HG03139 (cell line): ENCODE data around the gene CR1.
"Not testable (repeated sequence)": the region's sequence is repeated elsewhere in the genome, so short reads cannot be mapped to it uniquely, and the experiment has no call there.

Experiments
- ATAC-seq: cut with Tn5 transposase; IDR thresholded peaks from one replicate; pipeline ENCODE4 v1.9.1; 2021; ENCODE audit not compliant: unreplicated experiment

The CR1 gene

GRCh38 chr1:207638487-207639145 is 142.7 kb downstream of the CR1 start:
- ATAC-seq: not testable (repeated sequence)

- not testable (repeated sequence) for ATAC-seq
Observed at GRCh38 chr1:207639362-207639761, 143.4 kb downstream of the CR1 start.

- ATAC-seq: no peak
Observed at GRCh38 chr1:207644166-207644851, 148.4 kb downstream of the CR1 start.

- peak; percentile 95 for ATAC-seq
Observed at GRCh38 chr1:207644852-207645634, 149.1 kb downstream of the CR1 start, which contains the start of gene CR1L. Gene CR1L, plus strand, starts transcription at chr1:207645133. Its CDS starts 101 bp downstream, at chr1:207645234.

- ATAC-seq: no peak
Observed at GRCh38 chr1:207645635-207646081, 149.7 kb downstream of the CR1 start.

- no peak for ATAC-seq
Observed at GRCh38 chr1:207646171-207646570, 150.2 kb downstream of the CR1 start.

- ATAC-seq: no peak
Observed at GRCh38 chr1:207646944-207647579, 151.1 kb downstream of the CR1 start.

GRCh38 chr1:207647671-207648333 is 151.8 kb downstream of the CR1 start:
- no peak for ATAC-seq

GRCh38 chr1:207648334-207649209 is 152.6 kb downstream of the CR1 start:
- no peak for ATAC-seq

GRCh38 chr1:207649210-207649753 is 153.3 kb downstream of the CR1 start:
- ATAC-seq: no peak

GRCh38 chr1:207649865-207650580 is 154.1 kb downstream of the CR1 start:
- no peak for ATAC-seq

- no peak for ATAC-seq
Observed at GRCh38 chr1:207651583-207651982, 155.6 kb downstream of the CR1 start.

- ATAC-seq: no peak
Observed at GRCh38 chr1:207654320-207654719, 158.4 kb downstream of the CR1 start.

- no peak for ATAC-seq
Observed at GRCh38 chr1:207658408-207658807, 162.5 kb downstream of the CR1 start.

GRCh38 chr1:207658904-207659485 is 163.0 kb downstream of the CR1 start:
- no peak for ATAC-seq

- ATAC-seq: no peak
Observed at GRCh38 chr1:207659545-207660153, 163.7 kb downstream of the CR1 start.

GRCh38 chr1:207661420-207661819 is 165.5 kb downstream of the CR1 start:
- not testable (repeated sequence) for ATAC-seq

GRCh38 chr1:207666342-207666741 is 170.4 kb downstream of the CR1 start:
- ATAC-seq: no peak
